Prostate gland (tissue), 2 donors: ENCODE data around the gene SRGAP1. TPM values are rescaled to one million over a fixed set of nuclear protein-coding genes. Genes with fewer than 3 reads are reported as not detected.
"Not testable (repeated sequence)": the region's sequence is repeated elsewhere in the genome, so short reads cannot be mapped to it uniquely, and the experiment has no call there.

Source experiments
- DNase-seq: peaks from one replicate; pipeline ENCODE4 v3.0.0-alpha.2; 2019; ENCODE audit warnings: low spot score
- H3K27ac ChIP-seq, 2 donors: fragments of 200-600 bp; sonication (generic); 2 replicates each; pipeline ENCODE4 v1.5.1; 2017 to 2019
- H3K27me3 ChIP-seq: fragments of 200-600 bp; sonication (generic); replicated peaks from 2 replicates; pipeline ENCODE4 v1.5.1; 2019; ENCODE audit not compliant: insufficient read depth
- H3K36me3 ChIP-seq, 2 donors: fragments of 200-600 bp; sonication (generic); 1 replicate in 1 of 2; 2 replicates in 1 of 2; pipeline versions ENCODE4 v1.5.1 to v1.8.1; 2017 to 2019
- H3K4me1 ChIP-seq: fragments of 200-600 bp; sonication (generic); replicated peaks from 2 replicates; pipeline ENCODE4 v1.5.1; 2019
- H3K4me3 ChIP-seq, 2 donors: fragments of 200-600 bp; sonication (generic); 2 replicates each; pipeline ENCODE4 v1.5.1; 2017 to 2019
- H3K9me3 ChIP-seq: fragments of 200-600 bp; sonication (generic); 2 replicates; pipeline ENCODE4 v1.5.1; 2017
- POLR2A ChIP-seq: fragments of 450-650 bp; IDR thresholded peaks from one replicate; pipeline ENCODE4 v1.6.1; 2016; ENCODE audit warnings: antibody characterized with exemption, mild to moderate bottlenecking
- POLR2AphosphoS5 ChIP-seq: sonication (generic); formaldehyde crosslinking; IDR thresholded peaks from one replicate; pipeline ENCODE4 v1.6.1; 2017; ENCODE audit warnings: antibody characterized with exemption
- WGBS: methylation state at CpG from one replicate; pipeline ENCODE4 v1.1.5; 2018; 5-methylcytosine and 5-hydroxymethylcytosine counted together
- intact Hi-C: fragments of 100-400 bp; cut with DNase I; formaldehyde crosslinking; loops from one replicate; pipeline ENCODE4 v1.14.2; 2022
- total RNA-seq, 2 donors: library from RNA; depleted of rRNA; stranded (reverse); fragments of >200 nt; gene quantifications; one replicate each; pipeline ENCODE4 v1.1.0, GENCODE V29; 2016
- TF ChIP-seq, protein P1 (sequence below), 4 experiments: fragments of 200-600 bp in 2 of 4; fragments of 450-650 bp in 2 of 4; sonication (generic) in 2 of 4; IDR thresholded peaks; 1 replicate in 3 of 4; 2 replicates in 1 of 4; pipeline ENCODE4 v1.5.1; 2016 to 2019; ENCODE audit warnings: antibody characterized with exemption in 4 of 4, mild to moderate bottlenecking in 2 of 4, moderate library complexity in 2 of 4

The SRGAP1 gene
- total RNA-seq, 2 donors from 2014 or later: 4.6 to 16.1 TPM

DNA sequence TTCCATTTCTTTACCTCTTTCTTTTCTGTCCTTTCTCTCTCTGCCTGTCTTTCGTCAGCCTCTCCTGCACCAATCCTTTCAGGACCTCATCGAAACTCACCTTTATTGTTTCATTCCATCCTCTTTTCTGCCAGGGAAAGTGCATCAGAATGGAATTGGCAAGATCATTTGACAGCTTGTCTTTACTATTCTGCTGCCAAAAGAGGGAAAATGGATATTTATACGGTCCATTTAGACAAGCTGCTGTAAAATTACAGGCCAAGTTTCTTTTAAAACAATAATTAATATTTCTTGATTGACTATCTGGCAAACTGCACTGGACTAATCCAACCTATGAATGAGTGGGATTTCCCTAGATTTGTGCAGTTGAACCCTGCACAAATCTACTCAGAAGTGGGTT, 7.6 kb upstream of the SRGAP1 start:
- no peak for TF ChIP-seq POLR2A
- TF ChIP-seq, protein P1, sequence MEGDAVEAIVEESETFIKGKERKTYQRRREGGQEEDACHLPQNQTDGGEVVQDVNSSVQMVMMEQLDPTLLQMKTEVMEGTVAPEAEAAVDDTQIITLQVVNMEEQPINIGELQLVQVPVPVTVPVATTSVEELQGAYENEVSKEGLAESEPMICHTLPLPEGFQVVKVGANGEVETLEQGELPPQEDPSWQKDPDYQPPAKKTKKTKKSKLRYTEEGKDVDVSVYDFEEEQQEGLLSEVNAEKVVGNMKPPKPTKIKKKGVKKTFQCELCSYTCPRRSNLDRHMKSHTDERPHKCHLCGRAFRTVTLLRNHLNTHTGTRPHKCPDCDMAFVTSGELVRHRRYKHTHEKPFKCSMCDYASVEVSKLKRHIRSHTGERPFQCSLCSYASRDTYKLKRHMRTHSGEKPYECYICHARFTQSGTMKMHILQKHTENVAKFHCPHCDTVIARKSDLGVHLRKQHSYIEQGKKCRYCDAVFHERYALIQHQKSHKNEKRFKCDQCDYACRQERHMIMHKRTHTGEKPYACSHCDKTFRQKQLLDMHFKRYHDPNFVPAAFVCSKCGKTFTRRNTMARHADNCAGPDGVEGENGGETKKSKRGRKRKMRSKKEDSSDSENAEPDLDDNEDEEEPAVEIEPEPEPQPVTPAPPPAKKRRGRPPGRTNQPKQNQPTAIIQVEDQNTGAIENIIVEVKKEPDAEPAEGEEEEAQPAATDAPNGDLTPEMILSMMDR (IDR thresholded peaks at IDR 0.05): no peak
- no peak for TF ChIP-seq POLR2AphosphoS5
- Histone ChIP-seq H3K4me1 (no peaks in the 10 kb centered on the region), H3K4me3 (no peak overlapping the region), H3K27ac (no peak overlapping the region), H3K27me3 (no peaks in the 10 kb centered on the region), H3K9me3 (no peaks in the 10 kb centered on the region), H3K36me3 (no peaks in the 10 kb centered on the region)
- intact Hi-C loops: no loop called here
- DNase-seq: no peak
- WGBS: 50% methylated on average over 3 of the region's 3 CpGs

DNA sequence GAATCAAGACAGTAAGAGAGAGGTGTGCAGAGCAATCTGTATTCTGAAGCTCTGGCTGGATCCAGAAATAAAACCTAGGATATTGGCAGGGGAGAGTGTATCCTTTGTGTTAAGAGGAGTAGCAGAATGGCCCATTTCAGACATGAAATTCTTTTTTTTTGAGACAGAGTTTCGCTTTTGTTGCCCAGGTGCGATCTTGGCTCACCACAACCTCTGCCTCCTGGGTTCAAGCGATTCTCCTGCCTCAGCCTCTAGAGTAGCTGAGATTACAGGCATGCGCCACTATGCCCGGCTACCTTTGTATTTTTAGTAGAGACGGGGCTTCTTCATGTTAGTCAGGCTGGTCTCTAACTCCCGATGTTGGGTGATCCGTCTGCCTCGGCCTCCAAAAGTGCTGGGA, 6.1 kb upstream of the SRGAP1 start:
- DNase-seq: no peak
- TF ChIP-seq POLR2A: no peak
- TF ChIP-seq, protein P1 (IDR thresholded peaks at IDR 0.05): no peak
- TF ChIP-seq POLR2AphosphoS5: no peak
- WGBS: 94% methylated on average over 9 of the region's 9 CpGs
- H3K27me3 ChIP-seq: no peaks in the 10 kb centered on the region
- intact Hi-C loops: no loop called here
- no peaks in the 10 kb centered on the region for H3K36me3 ChIP-seq
- H3K27ac ChIP-seq: no peak overlapping the region
- H3K4me3 ChIP-seq: no peak overlapping the region
- no peaks in the 10 kb centered on the region for H3K9me3 ChIP-seq
- H3K4me1 ChIP-seq: no peaks in the 10 kb centered on the region

DNA sequence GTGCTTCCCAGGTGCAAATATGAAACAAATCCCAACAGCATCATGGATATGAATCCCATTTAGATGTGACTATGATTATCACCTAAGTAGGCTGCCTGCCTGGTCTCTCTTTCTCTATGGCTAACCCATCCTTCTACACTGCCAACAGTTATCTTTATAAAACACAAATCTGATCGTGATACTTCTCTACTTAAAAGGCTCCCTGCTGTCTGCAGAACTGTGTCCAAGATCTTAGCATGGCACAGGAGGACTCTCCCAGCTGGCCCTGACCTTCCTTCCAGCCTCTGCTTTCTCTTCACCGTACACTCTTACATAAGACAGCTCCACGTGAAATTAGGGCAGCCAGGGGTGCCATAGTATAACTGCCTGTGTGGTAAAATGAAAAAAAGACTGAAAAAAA, 3.5 kb upstream of the SRGAP1 start:
- WGBS: 46% methylated on average over 3 of the region's 3 CpGs

DNA sequence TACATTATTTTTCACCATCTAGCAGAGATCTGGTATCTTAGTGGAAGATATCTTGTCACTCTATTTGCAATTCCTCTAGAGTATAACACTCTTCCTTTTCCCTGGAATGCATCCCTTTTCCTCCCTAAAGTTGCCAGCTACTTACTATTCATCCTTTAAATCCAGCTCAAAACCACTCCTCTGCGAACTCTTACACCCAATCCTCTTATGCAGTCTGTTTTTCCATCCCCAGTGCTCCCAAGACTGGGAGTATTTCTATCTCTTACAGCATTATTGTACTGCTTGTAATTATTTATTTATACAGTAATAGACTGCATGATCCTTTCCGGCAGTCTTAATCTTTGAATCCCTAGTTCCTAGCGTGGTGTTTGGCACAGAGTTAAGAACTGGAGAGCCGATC, 2.9 kb upstream of the SRGAP1 start:
- Histone ChIP-seq H3K4me3 (no peak overlapping the region), H3K27ac (no peak overlapping the region), H3K27me3 (no peaks in the 10 kb centered on the region), H3K4me1 (no peaks in the 10 kb centered on the region), H3K36me3 (no peaks in the 10 kb centered on the region), H3K9me3 (no peaks in the 10 kb centered on the region)
- TF ChIP-seq POLR2AphosphoS5 (no peak), POLR2A (no peak)
- TF ChIP-seq, protein P1 (IDR thresholded peaks at IDR 0.05): no peak
- DNase-seq: no peak
- intact Hi-C loops: loop anchor here (2.0 to 10.0 kb wide), 3 partner anchors 243 to 563 kb away; partner anchors contain the start of gene XPOT
- 29% methylated on average over 4 of the region's 4 CpGs for WGBS

More for the DNA sequence above, 3.5 kb upstream of the SRGAP1 start:
- no peaks in the 10 kb centered on the region for H3K4me1 ChIP-seq
- no peaks in the 10 kb centered on the region for H3K36me3 ChIP-seq
- intact Hi-C loops: loop anchor here (2.0 to 10.0 kb wide), 3 partner anchors 244 to 564 kb away; partner anchors contain the start of gene XPOT
- no peaks in the 10 kb centered on the region for H3K27me3 ChIP-seq
- no peaks in the 10 kb centered on the region for H3K9me3 ChIP-seq
- no peak overlapping the region for H3K4me3 ChIP-seq
- no peak for DNase-seq
- H3K27ac ChIP-seq: no peak overlapping the region
- TF ChIP-seq POLR2A (no peak), POLR2AphosphoS5 (no peak)
- TF ChIP-seq, protein P1 (IDR thresholded peaks at IDR 0.05): no peak

DNA sequence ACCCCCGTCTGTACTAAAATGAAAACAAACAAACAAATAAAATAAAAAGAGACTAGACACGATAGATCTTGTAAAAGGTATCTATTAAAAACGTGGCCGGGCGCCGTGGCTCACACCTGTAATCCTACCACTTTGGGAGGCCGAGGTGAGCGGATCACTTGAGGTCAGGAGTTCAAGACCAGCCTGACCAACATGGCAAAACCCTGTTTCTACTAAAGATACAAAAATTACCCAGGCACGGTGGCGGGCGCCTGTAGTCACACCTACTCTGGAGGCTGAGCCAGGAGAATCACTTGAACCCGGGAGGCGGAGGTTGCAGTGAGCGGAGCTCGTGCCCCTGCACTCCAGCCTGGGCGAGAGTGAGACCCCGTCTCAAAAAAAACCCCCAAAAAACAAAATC, 1.8 kb upstream of the SRGAP1 start:
- H3K4me3 ChIP-seq, DNase-seq, H3K4me1 ChIP-seq, H3K27me3 ChIP-seq, H3K27ac ChIP-seq, H3K9me3 ChIP-seq, H3K36me3 ChIP-seq: not testable (repeated sequence)
- intact Hi-C loops: loop anchor here (10.0 kb wide), 2 partner anchors 242 to 562 kb away; partner anchors contain the start of gene XPOT
- 88% methylated on average over 17 of the region's 17 CpGs for WGBS
